K562 (cell line): ENCODE data around the gene DENND4C.

Experiments used
- HNRNPL ChIP-seq: fragments of 200-400 bp; formaldehyde crosslinking; IDR thresholded peaks from 2 replicates; pipeline ENCODE4 v1.6.1; 2017; ENCODE audit warnings: low read depth, mild to moderate bottlenecking, low read length
- RCOR1 ChIP-seq, 2 experiments: IDR thresholded peaks; 2 replicates each; pipeline ENCODE4 v1.6.1; 2012; ENCODE audit warnings: low read depth in 2 of 2, low read length in 2 of 2, borderline replicate concordance in 1 of 2, improper control_type of control experiment in 1 of 2
- SRSF1 ChIP-seq: fragments of 200-400 bp; formaldehyde crosslinking; IDR thresholded peaks from 2 replicates; pipeline ENCODE4 v1.6.1; 2017; ENCODE audit warnings: mild to moderate bottlenecking, low read depth, low read length, moderate library complexity
- U2AF1 ChIP-seq: fragments of 200-400 bp; formaldehyde crosslinking; optimal IDR thresholded peaks from 2 replicates; pipeline ENCODE3; 2017; ENCODE audit warnings: mild to moderate bottlenecking, low read depth, low read length, moderate library complexity
- YY1 ChIP-seq, 3 experiments: IDR thresholded peaks; 2 replicates each; pipeline ENCODE4 v1.6.1; 2011; ENCODE audit warnings: low read length in 2 of 3, mild to moderate bottlenecking in 2 of 3, moderate library complexity in 2 of 3, borderline replicate concordance in 1 of 3, control low read depth in 1 of 3, low read depth in 1 of 3; ENCODE audit not compliant: insufficient read depth in 3 of 3, insufficient replicate concordance in 2 of 3, control insufficient read depth in 1 of 3, insufficient read length in 1 of 3; ENCODE audit errors: extremely low read depth in 1 of 3
- ZNF274 ChIP-seq: IDR thresholded peaks from 2 replicates; pipeline ENCODE4 v1.6.1; 2011; ENCODE audit warnings: low read depth, mild to moderate bottlenecking, low read length, moderate library complexity, borderline replicate concordance
- ZNF311 ChIP-seq: fragments of 250-450 bp; sonication (Bioruptor Pico); IDR thresholded peaks from 2 replicates; pipeline ENCODE4 v1.4.0; 2020; ENCODE audit warnings: mild to moderate bottlenecking, moderate library complexity
- TF ChIP-seq, protein P1 (sequence below): fragments of 150-350 bp; IDR thresholded peaks from 2 replicates; pipeline ENCODE4 v1.6.1; 2014; ENCODE audit warnings: low read depth, mild to moderate bottlenecking, low read length, borderline replicate concordance

DNA sequence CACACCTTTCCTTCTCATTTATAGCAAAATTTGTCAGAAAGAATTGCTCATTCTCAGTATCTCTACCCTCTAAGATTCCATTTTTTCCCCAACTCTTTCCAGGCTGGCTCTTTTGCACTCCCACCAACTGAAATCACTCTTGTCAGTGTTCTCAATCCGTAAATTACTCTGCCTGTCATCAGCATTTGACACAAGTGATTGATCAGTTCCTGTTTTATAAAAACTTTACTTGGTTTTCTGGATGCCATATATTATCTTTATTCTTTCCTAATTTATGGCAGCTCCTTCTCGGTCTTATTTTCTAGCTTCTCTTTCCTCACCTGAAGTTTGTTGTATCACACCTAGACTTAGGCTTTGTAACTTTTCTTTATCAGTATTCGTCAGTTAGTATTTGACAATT, 16.4 kb downstream of the DENND4C start:
- TF ChIP-seq ZNF311 (no peak), ZNF274 (no peak), SRSF1 (no peak), RCOR1 (IDR thresholded peaks at IDR 0.05; ENCODE audit: borderline replicate concordance in 1 of 2, low read depth in 2 of 2, low read length in 2 of 2) (no peak), YY1 (IDR thresholded peaks at IDR 0.05; ENCODE audit: borderline replicate concordance in 1 of 3, control insufficient read depth in 1 of 3, extremely low read depth in 1 of 3, insufficient read depth in 3 of 3, insufficient read length in 1 of 3, insufficient replicate concordance in 2 of 3, low read depth in 1 of 3, low read length in 2 of 3) (no peak), HNRNPL (no peak), U2AF1 (no peak)
- TF ChIP-seq, protein P1, sequence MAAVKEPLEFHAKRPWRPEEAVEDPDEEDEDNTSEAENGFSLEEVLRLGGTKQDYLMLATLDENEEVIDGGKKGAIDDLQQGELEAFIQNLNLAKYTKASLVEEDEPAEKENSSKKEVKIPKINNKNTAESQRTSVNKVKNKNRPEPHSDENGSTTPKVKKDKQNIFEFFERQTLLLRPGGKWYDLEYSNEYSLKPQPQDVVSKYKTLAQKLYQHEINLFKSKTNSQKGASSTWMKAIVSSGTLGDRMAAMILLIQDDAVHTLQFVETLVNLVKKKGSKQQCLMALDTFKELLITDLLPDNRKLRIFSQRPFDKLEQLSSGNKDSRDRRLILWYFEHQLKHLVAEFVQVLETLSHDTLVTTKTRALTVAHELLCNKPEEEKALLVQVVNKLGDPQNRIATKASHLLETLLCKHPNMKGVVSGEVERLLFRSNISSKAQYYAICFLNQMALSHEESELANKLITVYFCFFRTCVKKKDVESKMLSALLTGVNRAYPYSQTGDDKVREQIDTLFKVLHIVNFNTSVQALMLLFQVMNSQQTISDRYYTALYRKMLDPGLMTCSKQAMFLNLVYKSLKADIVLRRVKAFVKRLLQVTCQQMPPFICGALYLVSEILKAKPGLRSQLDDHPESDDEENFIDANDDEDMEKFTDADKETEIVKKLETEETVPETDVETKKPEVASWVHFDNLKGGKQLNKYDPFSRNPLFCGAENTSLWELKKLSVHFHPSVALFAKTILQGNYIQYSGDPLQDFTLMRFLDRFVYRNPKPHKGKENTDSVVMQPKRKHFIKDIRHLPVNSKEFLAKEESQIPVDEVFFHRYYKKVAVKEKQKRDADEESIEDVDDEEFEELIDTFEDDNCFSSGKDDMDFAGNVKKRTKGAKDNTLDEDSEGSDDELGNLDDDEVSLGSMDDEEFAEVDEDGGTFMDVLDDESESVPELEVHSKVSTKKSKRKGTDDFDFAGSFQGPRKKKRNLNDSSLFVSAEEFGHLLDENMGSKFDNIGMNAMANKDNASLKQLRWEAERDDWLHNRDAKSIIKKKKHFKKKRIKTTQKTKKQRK: no peak
